K562 (cell line): ENCODE measurements around the gene COX4I2. TPM values are rescaled to one million over a fixed set of nuclear protein-coding genes. Genes with fewer than 3 reads are reported as not detected.
A peak's percentile ranks its signal among the peaks of the same experiment; 100 is the strongest.

Experiments used
- ATAC-seq: fragments of 200-7000 bp; cut with Tn5 transposase; 3 replicates; pipeline ENCODE4 v1.9.1; 2020; ENCODE audit warnings: moderate library complexity
- BruUV-seq: library from RNA; stranded (reverse); fragments of 400-500 nt; replicated peaks from 2 replicates; lab custom pipeline; 2021; lab: Mats Ljungman, UMichigan
- CTCF ChIA-PET: fragments of 300-600 bp; formaldehyde crosslinking; extraction: SDS; loops from one replicate; lab custom pipeline; 2021; ENCODE audit warnings: low intra/inter-chr PET ratio; lab: Yijun Ruan, JAX
- POLR2A ChIA-PET: fragments of 300-600, 350-650 bp; sonication (Branson Sonifier 250); formaldehyde crosslinking; extraction: SDS; loops from one replicate; lab custom pipeline; 2021; ENCODE audit warnings: antibody characterized with exemption, inconsistent platforms; lab: Yijun Ruan, JAX
- DNase-seq, 4 experiments: peaks; one replicate each; pipeline versions ENCODE4 v3.0.0 to v3.0.0-alpha.2; 2011 to 2018; ENCODE audit warnings: low spot score in 3 of 4, mixed read lengths in 3 of 4; ENCODE audit errors: extremely low read depth in 1 of 4
- FAIRE-seq: peaks from 2 replicates; lab custom pipeline; 2011; peaks lifted over from hg19 to GRCh38; lab: Jason Lieb, UNC
- H2AFZ ChIP-seq: 2 replicates; pipeline ENCODE4 v1.6.0; 2011; ENCODE audit warnings: low read depth, low read length, control low read depth, inconsistent platforms
- H3K27ac ChIP-seq: fragments of 200-600 bp; 3 replicates; pipeline ENCODE4 v1.8.0; 2011; ENCODE audit warnings: low read depth, mild to moderate bottlenecking, control low read depth, inconsistent platforms, low read length, moderate library complexity, mixed read lengths; ENCODE audit errors: extremely low read depth
- H3K27me3 ChIP-seq, 2 experiments: fragments of 300-600 bp in 1 of 2; 2 replicates in 1 of 2; 3 replicates in 1 of 2; pipeline versions ENCODE4 v1.6.0 to v1.8.0; 2011; ENCODE audit warnings: inconsistent platforms in 2 of 2, low read length in 2 of 2, mild to moderate bottlenecking in 1 of 2, mixed read lengths in 1 of 2, moderate library complexity in 1 of 2; ENCODE audit not compliant: control insufficient read depth in 2 of 2, insufficient read depth in 2 of 2
- H3K36me3 ChIP-seq: fragments of 300-600 bp; 3 replicates; pipeline ENCODE4 v1.8.0; 2011; ENCODE audit warnings: mild to moderate bottlenecking, low read length, inconsistent platforms; ENCODE audit not compliant: control insufficient read depth, insufficient read depth
- H3K4me1 ChIP-seq, 2 experiments: fragments of 200-600 bp in 1 of 2; replicated peaks in 1 of 2; 2 replicates in 1 of 2; 3 replicates in 1 of 2; pipeline versions ENCODE4 v1.5.1 to v1.8.0; 2011; ENCODE audit warnings: inconsistent platforms in 2 of 2, low read length in 2 of 2, mild to moderate bottlenecking in 1 of 2, mixed read lengths in 1 of 2, moderate library complexity in 1 of 2; ENCODE audit not compliant: control insufficient read depth in 2 of 2, insufficient read depth in 2 of 2
- H3K4me2 ChIP-seq: 2 replicates; pipeline ENCODE4 v1.6.1; 2011; ENCODE audit warnings: low read length, control low read depth, inconsistent platforms, mixed read lengths; ENCODE audit not compliant: insufficient read depth
- H3K4me3 ChIP-seq: fragments of 200-600 bp; sonication (generic), shearing (Covaris generic); 2 replicates; pipeline ENCODE4 v1.5.1; 2016; ENCODE audit warnings: control low read depth, inconsistent platforms
- H3K79me2 ChIP-seq: fragments of 200-600 bp; 3 replicates; pipeline ENCODE4 v1.8.0; 2011; ENCODE audit warnings: low read length, inconsistent platforms; ENCODE audit not compliant: control insufficient read depth, insufficient read depth
- H3K9ac ChIP-seq, 2 experiments: 2 replicates each; pipeline versions ENCODE4 v1.6.0 to v1.6.1; 2011; ENCODE audit warnings: low read depth in 2 of 2, low read length in 2 of 2, control low read depth in 1 of 2, inconsistent platforms in 1 of 2, mild to moderate bottlenecking in 1 of 2, mixed read lengths in 1 of 2; ENCODE audit not compliant: insufficient read depth in 1 of 2
- H3K9me1 ChIP-seq: one replicate; pipeline ENCODE4 v1.6.0; 2011; ENCODE audit warnings: inconsistent platforms, mild to moderate bottlenecking, low read length, moderate library complexity; ENCODE audit not compliant: control insufficient read depth, insufficient read depth
- H3K9me3 ChIP-seq: replicated peaks from 2 replicates; pipeline ENCODE4 v1.5.1; 2011; ENCODE audit warnings: low read depth, low read length, inconsistent platforms; ENCODE audit not compliant: control insufficient read depth, insufficient read depth
- H4K20me1 ChIP-seq: replicated peaks from 2 replicates; pipeline ENCODE4 v1.6.1; 2011; ENCODE audit warnings: low read length, inconsistent platforms, mixed read lengths; ENCODE audit not compliant: control insufficient read depth, insufficient read depth
- CEBPB ChIP-seq: fragments of 450-650 bp; IDR thresholded peaks from 2 replicates; pipeline ENCODE4 v1.6.1; 2016; ENCODE audit warnings: missing genetic modification characterization, missing compliant biosample characterization
- CHCHD3 ChIP-seq: fragments of 250-450 bp; sonication (Bioruptor Pico); IDR thresholded peaks from 2 replicates; pipeline ENCODE4 v2.1.2; 2022; ENCODE audit warnings: mild to moderate bottlenecking
- KAT2B ChIP-seq: IDR thresholded peaks from one replicate; pipeline ENCODE4 v1.6.1; 2012; ENCODE audit warnings: low read depth, mild to moderate bottlenecking, control low read depth, inconsistent platforms, low read length, moderate library complexity
- LARP7 ChIP-seq: fragments of 450-650 bp; IDR thresholded peaks from 2 replicates; pipeline ENCODE4 v1.6.1; 2016
- MXI1 ChIP-seq: IDR thresholded peaks from 2 replicates; pipeline ENCODE4 v1.6.1; 2011; ENCODE audit warnings: low read depth, mild to moderate bottlenecking, improper control_type of control experiment, low read length
- NCOA6 ChIP-seq: fragments of 450-650 bp; IDR thresholded peaks from 2 replicates; pipeline ENCODE4 v1.6.1; 2017; ENCODE audit warnings: mild to moderate bottlenecking
- POLR2AphosphoS5 ChIP-seq: IDR thresholded peaks from 2 replicates; pipeline ENCODE4 v1.6.1; 2011; ENCODE audit warnings: mild to moderate bottlenecking, low read depth, low read length, moderate library complexity; ENCODE audit not compliant: control insufficient read depth, insufficient read depth
- RUNX1 ChIP-seq: sonication (generic); IDR thresholded peaks from 2 replicates; pipeline ENCODE4 v1.6.1; 2016; ENCODE audit warnings: antibody characterized with exemption, low read depth
- SMARCB1 ChIP-seq: IDR thresholded peaks from 2 replicates; pipeline ENCODE4 v1.6.1; 2011; ENCODE audit warnings: improper control_type of control experiment, low read depth; ENCODE audit not compliant: insufficient read length
- THRAP3 ChIP-seq: fragments of 450-650 bp; IDR thresholded peaks from 2 replicates; pipeline ENCODE4 v1.6.1; 2016; ENCODE audit warnings: mild to moderate bottlenecking, inconsistent platforms, borderline replicate concordance
- YY1 ChIP-seq, 3 experiments: IDR thresholded peaks; 2 replicates each; pipeline ENCODE4 v1.6.1; 2011; ENCODE audit warnings: low read length in 2 of 3, mild to moderate bottlenecking in 2 of 3, moderate library complexity in 2 of 3, borderline replicate concordance in 1 of 3, control low read depth in 1 of 3, low read depth in 1 of 3; ENCODE audit not compliant: insufficient read depth in 3 of 3, insufficient replicate concordance in 2 of 3, control insufficient read depth in 1 of 3, insufficient read length in 1 of 3; ENCODE audit errors: extremely low read depth in 1 of 3
- ZKSCAN8 ChIP-seq: fragments of 200-800 bp; sonication (Bioruptor generic); IDR thresholded peaks from 2 replicates; pipeline ENCODE4 v1.6.1; 2016; ENCODE audit warnings: missing genetic modification characterization, missing compliant biosample characterization
- ZNF12 ChIP-seq: sonication (generic); formaldehyde crosslinking; IDR thresholded peaks from 2 replicates; pipeline ENCODE4 v1.4.0; 2020; ENCODE audit warnings: mild to moderate bottlenecking, missing genetic modification reagents
- ZNF77 ChIP-seq: fragments of 250-450 bp; sonication (Bioruptor Pico); IDR thresholded peaks from 2 replicates; pipeline ENCODE4 v1.5.0; 2020
- ZNF785 ChIP-seq: fragments of 250-450 bp; sonication (Bioruptor Pico); IDR thresholded peaks from 2 replicates; pipeline ENCODE4 v1.4.0; 2020; ENCODE audit warnings: mild to moderate bottlenecking
- WGBS: fragments of 100-300 bp; shearing (Covaris generic); methylation state at CpG from one replicate; pipeline ENCODE4 v1.1.6; 2016; ENCODE audit warnings: low coverage, mixed read lengths; ENCODE audit not compliant: insufficient coverage; ENCODE audit errors: missing lambda C conversion rate; 5-methylcytosine and 5-hydroxymethylcytosine counted together
- in situ Hi-C: fragments of 300-500 bp; cut with MboI; formaldehyde crosslinking; loops from 4 replicates; pipeline ENCODE4 v1.15.0; 2018; ENCODE audit warnings: inconsistent platforms, mixed read lengths
- intact Hi-C: fragments of 100-400 bp; cut with micrococcal nuclease; formaldehyde crosslinking; loops from 2 replicates; pipeline ENCODE4 v1.14.2; 2022
- polyA plus RNA-seq, 8 experiments: library from polyadenylated mRNA; depleted of rRNA in 4 of 8; stranded (reverse) in 5 of 8; unstranded in 3 of 8; fragments of >200 nt; fragmentation: Nextera tagmentation in 2 of 8; fragmentation: Illumina TruSeq in 1 of 8; extraction: Ambion mirVana in 2 of 8; extraction: Trizol in 1 of 8; gene quantifications; 2 replicates each; pipeline versions ENCODE4 v1.2.1 to v1.2.3, GENCODE V29; 2011 to 2014; ENCODE audit warnings: inconsistent platforms in 1 of 8, missing spikeins in 1 of 8
- total RNA-seq, 7 experiments: library from RNA; depleted of rRNA in 6 of 7; stranded (reverse); fragments of >200 nt in 6 of 7; fragmentation: Illumina TruSeq in 2 of 7; extraction: Trizol in 2 of 7; gene quantifications; 2 replicates each; pipeline versions ENCODE4 v1.2.1 to v1.2.3, GENCODE V29; 2011 to 2021; ENCODE audit warnings: low replicate concordance in 1 of 7
- TF ChIP-seq, protein P1 (sequence below): fragments of 250-450 bp; sonication (Bioruptor Pico); IDR thresholded peaks from 2 replicates; pipeline ENCODE4 v1.9.0; 2021; ENCODE audit warnings: mild to moderate bottlenecking
- TF ChIP-seq, protein P2 (sequence below): sonication (generic); formaldehyde crosslinking; IDR thresholded peaks from 2 replicates; pipeline ENCODE4 v1.8.0; 2022; ENCODE audit warnings: mild to moderate bottlenecking, missing genetic modification reagents
- TF ChIP-seq, protein P3 (sequence below): fragments of 250-450 bp; sonication (Bioruptor Pico); IDR thresholded peaks from 2 replicates; pipeline ENCODE4 v1.9.0; 2021; ENCODE audit warnings: mild to moderate bottlenecking, inconsistent platforms

COX4I2 gene
- total and polyA plus RNA-seq, 9 of the 15 experiments (the other 6 are each of a cell fraction or from before 2014, with no cell fraction given): not detected

DNA sequence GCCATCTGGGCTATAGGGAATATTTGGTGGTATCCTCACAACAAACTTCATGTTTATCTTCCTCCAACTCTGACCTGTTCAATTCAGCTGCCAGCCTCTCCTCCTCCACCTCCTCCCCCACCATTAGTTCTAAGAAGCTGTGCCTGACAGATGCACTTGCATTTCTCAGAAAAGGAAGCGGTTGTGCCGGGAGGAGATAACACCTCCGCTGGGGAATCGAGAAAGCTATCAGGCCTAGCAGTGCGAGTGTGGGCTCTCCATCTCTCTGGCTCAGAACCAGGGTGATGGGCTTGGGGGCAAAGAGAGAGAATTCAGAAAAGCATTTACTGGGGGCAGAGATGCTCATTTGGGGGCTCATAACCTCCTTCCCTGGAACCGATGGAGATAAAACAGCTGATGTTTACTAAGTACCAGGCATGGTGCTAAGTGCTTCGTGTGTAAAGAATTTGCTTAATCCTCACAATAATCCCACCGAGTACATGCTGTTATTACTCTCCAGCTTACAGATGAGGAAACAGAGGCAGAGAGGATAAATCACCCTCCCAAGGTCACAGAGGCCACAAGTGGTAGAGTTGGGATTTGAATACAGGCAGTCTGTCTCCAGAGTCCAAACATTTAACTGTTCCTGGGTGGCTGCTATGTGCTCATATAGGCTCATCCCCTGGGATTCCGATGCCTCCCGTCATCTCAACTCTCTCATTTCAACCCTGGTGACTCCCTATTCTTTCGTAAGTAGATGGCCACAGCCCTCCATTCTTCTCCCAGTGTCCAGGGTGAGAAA is 38.3 kb downstream of the COX4I2 start:
- Histone ChIP-seq H2AFZ (no peak overlapping the region), H3K36me3 (peaks cover 83% of the 10 kb centered on the region), H3K27ac (peak overlapping the region; percentile 94), H3K4me3 (peak overlapping the region; percentile 20; the same call in 1 of the 2 replicates), H3K9ac (peak overlapping the region; percentile 82 to 83; a peak in 3 of 4 replicates), H3K9me1 (no peaks in the 10 kb centered on the region), H3K4me1 (peaks cover 83 to 91% of the 10 kb centered on the region in 2 experiments), H4K20me1 (no peaks in the 10 kb centered on the region), H3K27me3 (no peaks in the 10 kb centered on the region), H3K79me2 (peaks cover 95% of the 10 kb centered on the region), H3K4me2 (peak overlapping the region; percentile 89), H3K9me3 (no peaks in the 10 kb centered on the region)
- ATAC-seq (peak; percentile 76), FAIRE-seq (peak; percentile 97), DNase-seq (peak; percentile 82 to 97 (median 88))
- in situ Hi-C loops (no loop called here), intact Hi-C loops (loop anchor here (1.0 to 2.0 kb wide), 2 partner anchors 14 to 47 kb away; partner anchors contain the start of gene BCL2L1)
- WGBS: 3% methylated on average over 11 of the region's 11 CpGs
- BruUV-seq: TSS peak; percentile 66
- CTCF ChIA-PET: no interaction called here
- POLR2A ChIA-PET: interaction anchor here (0.7 to 5.3 kb wide), 21 partner anchors 9 to 71 kb away, joined by 3 to 35 read pairs (median 4); partner anchors contain the start of genes ID1 and TPX2
- TF ChIP-seq NCOA6 (0 out of 2 replicates have a peak, but pooled peaks have one; percentile 45), RUNX1 (peak; percentile 96), KAT2B (no peak), ZNF77 (CRISPR knock-in tag) (no peak), SMARCB1 (peak; percentile 73), CHCHD3 (CRISPR knock-in tag) (no peak; the same call in 1 of the 2 replicates), THRAP3 (no peak), ZKSCAN8 (peak; percentile 86), ZNF12 (CRISPR knock-in tag) (no peak), ZNF785 (CRISPR knock-in tag) (no peak), YY1 (IDR thresholded peaks at IDR 0.05; ENCODE audit: borderline replicate concordance in 1 of 3, control insufficient read depth in 1 of 3, extremely low read depth in 1 of 3, insufficient read depth in 3 of 3, insufficient read length in 1 of 3, insufficient replicate concordance in 2 of 3, low read depth in 1 of 3, low read length in 2 of 3) (peak in 1 of 3 experiments; percentile 65), POLR2AphosphoS5 (peak; percentile 99), MXI1 (0 out of 2 replicates have a peak, but pooled peaks have one; percentile 50), CEBPB (tag) (no peak), LARP7 (no peak)
- TF ChIP-seq, protein P1, sequence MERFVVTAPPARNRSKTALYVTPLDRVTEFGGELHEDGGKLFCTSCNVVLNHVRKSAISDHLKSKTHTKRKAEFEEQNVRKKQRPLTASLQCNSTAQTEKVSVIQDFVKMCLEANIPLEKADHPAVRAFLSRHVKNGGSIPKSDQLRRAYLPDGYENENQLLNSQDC (CRISPR knock-in tag): peak; percentile 18; the same call in 1 of the 2 replicates
- TF ChIP-seq, protein P2, sequence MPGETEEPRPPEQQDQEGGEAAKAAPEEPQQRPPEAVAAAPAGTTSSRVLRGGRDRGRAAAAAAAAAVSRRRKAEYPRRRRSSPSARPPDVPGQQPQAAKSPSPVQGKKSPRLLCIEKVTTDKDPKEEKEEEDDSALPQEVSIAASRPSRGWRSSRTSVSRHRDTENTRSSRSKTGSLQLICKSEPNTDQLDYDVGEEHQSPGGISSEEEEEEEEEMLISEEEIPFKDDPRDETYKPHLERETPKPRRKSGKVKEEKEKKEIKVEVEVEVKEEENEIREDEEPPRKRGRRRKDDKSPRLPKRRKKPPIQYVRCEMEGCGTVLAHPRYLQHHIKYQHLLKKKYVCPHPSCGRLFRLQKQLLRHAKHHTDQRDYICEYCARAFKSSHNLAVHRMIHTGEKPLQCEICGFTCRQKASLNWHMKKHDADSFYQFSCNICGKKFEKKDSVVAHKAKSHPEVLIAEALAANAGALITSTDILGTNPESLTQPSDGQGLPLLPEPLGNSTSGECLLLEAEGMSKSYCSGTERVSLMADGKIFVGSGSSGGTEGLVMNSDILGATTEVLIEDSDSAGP: no peak
- TF ChIP-seq, protein P3, sequence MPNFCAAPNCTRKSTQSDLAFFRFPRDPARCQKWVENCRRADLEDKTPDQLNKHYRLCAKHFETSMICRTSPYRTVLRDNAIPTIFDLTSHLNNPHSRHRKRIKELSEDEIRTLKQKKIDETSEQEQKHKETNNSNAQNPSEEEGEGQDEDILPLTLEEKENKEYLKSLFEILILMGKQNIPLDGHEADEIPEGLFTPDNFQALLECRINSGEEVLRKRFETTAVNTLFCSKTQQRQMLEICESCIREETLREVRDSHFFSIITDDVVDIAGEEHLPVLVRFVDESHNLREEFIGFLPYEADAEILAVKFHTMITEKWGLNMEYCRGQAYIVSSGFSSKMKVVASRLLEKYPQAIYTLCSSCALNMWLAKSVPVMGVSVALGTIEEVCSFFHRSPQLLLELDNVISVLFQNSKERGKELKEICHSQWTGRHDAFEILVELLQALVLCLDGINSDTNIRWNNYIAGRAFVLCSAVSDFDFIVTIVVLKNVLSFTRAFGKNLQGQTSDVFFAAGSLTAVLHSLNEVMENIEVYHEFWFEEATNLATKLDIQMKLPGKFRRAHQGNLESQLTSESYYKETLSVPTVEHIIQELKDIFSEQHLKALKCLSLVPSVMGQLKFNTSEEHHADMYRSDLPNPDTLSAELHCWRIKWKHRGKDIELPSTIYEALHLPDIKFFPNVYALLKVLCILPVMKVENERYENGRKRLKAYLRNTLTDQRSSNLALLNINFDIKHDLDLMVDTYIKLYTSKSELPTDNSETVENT (CRISPR knock-in tag): no peak
